Testis (tissue), 3 donors: ENCODE results near the gene SLC29A1. TPM values are rescaled to one million over a fixed set of nuclear protein-coding genes. Genes with fewer than 3 reads are reported as not detected.
A peak's percentile ranks its signal among the peaks of the same experiment; 100 is the strongest.

Experiments used
- DNase-seq: peaks from one replicate; pipeline ENCODE4 v3.0.0-alpha.2; 2019
- H3K27ac ChIP-seq, 2 donors: fragments of 200-600 bp; sonication (generic); one replicate each; pipeline ENCODE4 v1.5.1; 2019
- H3K27me3 ChIP-seq: fragments of 200-600 bp; sonication (generic); one replicate; pipeline ENCODE4 v1.5.1; 2019
- H3K36me3 ChIP-seq: fragments of 200-600 bp; sonication (generic); one replicate; pipeline ENCODE4 v1.5.1; 2017; ENCODE audit warnings: low read depth; ENCODE audit errors: missing control alignments
- H3K4me1 ChIP-seq: fragments of 200-600 bp; sonication (generic); one replicate; pipeline ENCODE4 v1.5.1; 2019
- H3K4me3 ChIP-seq, 2 donors: fragments of 200-600 bp; sonication (generic); one replicate each; pipeline ENCODE4 v1.5.1; 2017 to 2019
- H3K9me3 ChIP-seq: fragments of 200-600 bp; sonication (generic); one replicate; pipeline ENCODE4 v1.5.1; 2017
- POLR2A ChIP-seq: fragments of 450-650 bp; IDR thresholded peaks from one replicate; pipeline ENCODE4 v1.6.1; 2017; ENCODE audit warnings: antibody characterized with exemption, mild to moderate bottlenecking, moderate library complexity
- WGBS, 2 donors: methylation state at CpG; one replicate each; pipeline ENCODE4 v1.1.5; 2018; 5-methylcytosine and 5-hydroxymethylcytosine counted together
- intact Hi-C: fragments of 100-400 bp; cut with DNase I; formaldehyde crosslinking; loops from one replicate; pipeline ENCODE4 v1.15.1; 2023; ENCODE audit warnings: low total_unique reads
- polyA plus RNA-seq: library from polyadenylated mRNA; stranded (reverse); fragments of 350-450 nt; fragmentation: Illumina TruSeq; extraction: RNeasy Lipid Tissue Mini Kit (QIAGEN cat#74804); gene quantifications from one replicate; pipeline ENCODE4 v1.2.3, GENCODE V29; 2014; ENCODE audit warnings: low read depth, low replicate concordance; ENCODE audit not compliant: insufficient read depth
- total RNA-seq, 2 donors: library from RNA; depleted of rRNA; stranded (reverse); fragments of >200 nt; gene quantifications; one replicate each; pipeline ENCODE4 v1.2.3, GENCODE V29; 2016
- TF ChIP-seq, protein P1 (sequence below), 3 experiments: fragments of 450-650 bp in 2 of 3; fragments of 200-600 bp in 1 of 3; sonication (generic) in 1 of 3; IDR thresholded peaks; one replicate each; pipeline ENCODE4 v1.5.1; 2016 to 2019; ENCODE audit warnings: antibody characterized with exemption in 3 of 3, mild to moderate bottlenecking in 2 of 3, moderate library complexity in 1 of 3

The SLC29A1 gene
- total and polyA plus RNA-seq, 3 donors from 2014 or later = 41.2 to 70.0 (median 51.3) TPM

DNA sequence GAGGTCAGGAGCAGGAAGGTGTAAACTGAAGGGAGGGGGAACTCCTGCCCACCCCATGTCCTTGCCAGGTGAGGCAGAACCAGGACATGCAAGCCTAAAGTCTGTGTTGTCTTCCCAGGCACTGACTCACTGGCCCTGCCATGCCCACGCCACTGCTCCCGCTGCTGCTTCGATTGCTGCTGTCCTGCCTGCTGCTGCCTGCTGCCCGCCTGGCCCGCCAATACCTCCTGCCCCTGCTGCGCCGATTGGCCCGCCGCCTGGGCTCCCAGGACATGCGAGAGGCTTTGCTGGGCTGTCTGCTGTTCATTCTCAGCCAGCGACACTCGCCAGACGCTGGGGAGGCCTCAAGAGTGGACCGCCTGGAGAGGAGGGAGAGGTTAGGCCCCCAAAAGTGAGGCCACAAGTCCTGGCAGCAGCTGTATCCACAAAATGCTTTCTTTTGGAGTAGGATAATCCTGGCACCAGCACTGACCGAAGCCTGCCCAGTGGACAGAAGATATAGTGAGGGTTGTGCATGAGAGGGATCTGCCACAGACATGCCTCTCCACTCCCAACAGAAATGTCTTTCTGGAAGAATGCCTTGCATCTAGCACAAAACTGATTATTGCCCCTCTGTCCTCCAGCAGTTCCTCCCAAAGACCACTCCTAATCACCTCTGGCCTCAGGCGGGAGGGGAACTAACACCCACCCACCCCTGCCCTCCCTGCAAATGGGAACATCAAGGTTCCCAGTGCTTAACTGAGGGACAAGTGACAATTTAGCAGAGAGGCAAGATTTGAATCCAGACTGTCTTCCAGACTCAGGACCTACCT is 5.9 kb upstream of the SLC29A1 start:
- no peak for DNase-seq

DNA sequence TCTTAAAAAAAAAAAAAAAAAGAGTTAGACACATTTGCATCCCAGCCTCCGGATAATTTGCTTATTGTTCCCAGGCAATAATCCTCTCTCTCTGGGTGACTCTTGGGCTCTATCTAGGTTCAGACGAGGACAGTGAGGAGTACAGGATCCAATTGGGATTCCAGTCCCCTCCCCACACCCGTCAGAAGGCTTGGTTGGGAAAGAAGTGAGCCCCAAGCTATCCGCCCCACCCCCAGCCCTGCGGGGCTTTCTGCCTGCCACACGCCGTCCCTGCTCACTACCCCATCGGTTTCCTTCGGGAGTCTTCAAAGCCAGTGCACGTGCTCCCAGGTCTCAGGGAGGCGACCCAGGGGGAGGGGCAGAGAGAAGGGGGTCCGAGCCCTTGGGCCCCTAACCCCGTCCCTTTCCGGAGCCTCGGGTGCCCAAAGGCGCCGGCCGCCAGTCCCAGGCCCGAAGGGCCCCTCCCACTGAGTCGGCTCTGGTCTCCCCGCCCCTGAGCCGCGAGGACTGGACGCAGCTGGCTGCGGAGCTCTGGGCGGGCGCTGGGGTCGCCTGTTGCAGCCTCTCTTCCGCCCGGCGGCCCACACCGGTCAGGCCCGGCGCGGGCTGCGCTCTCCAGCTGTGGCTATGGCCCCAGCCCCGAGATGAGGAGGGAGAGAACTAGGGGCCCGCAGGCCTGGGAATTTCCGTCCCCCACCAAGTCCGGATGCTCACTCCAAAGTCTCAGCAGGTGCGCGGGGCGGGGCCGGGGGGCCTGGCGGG is 4.2 kb upstream of the SLC29A1 start:
- H3K4me1 ChIP-seq = peaks cover 54% of the 10 kb centered on the region
- peak overlapping the region; percentile 36 to 63 for H3K4me3 ChIP-seq
- H3K36me3 ChIP-seq = no peaks in the 10 kb centered on the region
- WGBS, 2 donors = 0 to 3% methylated on average over 3 to 29 of the region's 45 CpGs
- peak; percentile 82 for DNase-seq
- TF ChIP-seq POLR2A = no peak
- TF ChIP-seq, protein P1, sequence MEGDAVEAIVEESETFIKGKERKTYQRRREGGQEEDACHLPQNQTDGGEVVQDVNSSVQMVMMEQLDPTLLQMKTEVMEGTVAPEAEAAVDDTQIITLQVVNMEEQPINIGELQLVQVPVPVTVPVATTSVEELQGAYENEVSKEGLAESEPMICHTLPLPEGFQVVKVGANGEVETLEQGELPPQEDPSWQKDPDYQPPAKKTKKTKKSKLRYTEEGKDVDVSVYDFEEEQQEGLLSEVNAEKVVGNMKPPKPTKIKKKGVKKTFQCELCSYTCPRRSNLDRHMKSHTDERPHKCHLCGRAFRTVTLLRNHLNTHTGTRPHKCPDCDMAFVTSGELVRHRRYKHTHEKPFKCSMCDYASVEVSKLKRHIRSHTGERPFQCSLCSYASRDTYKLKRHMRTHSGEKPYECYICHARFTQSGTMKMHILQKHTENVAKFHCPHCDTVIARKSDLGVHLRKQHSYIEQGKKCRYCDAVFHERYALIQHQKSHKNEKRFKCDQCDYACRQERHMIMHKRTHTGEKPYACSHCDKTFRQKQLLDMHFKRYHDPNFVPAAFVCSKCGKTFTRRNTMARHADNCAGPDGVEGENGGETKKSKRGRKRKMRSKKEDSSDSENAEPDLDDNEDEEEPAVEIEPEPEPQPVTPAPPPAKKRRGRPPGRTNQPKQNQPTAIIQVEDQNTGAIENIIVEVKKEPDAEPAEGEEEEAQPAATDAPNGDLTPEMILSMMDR (IDR thresholded peaks at IDR 0.05) = no peak
- intact Hi-C loops = no loop called here
- peak overlapping the region; percentile 65 to 92 for H3K27ac ChIP-seq
- H3K27me3 ChIP-seq = no peaks in the 10 kb centered on the region
- no peaks in the 10 kb centered on the region for H3K9me3 ChIP-seq

More for the DNA sequence above, 5.9 kb upstream of the SLC29A1 start:
- 53 to 74% methylated on average over 16 of the region's 16 CpGs for WGBS, 2 donors
- H3K4me1 ChIP-seq = peaks cover 44% of the 10 kb centered on the region
- peak overlapping the region; percentile 61 to 92 for H3K27ac ChIP-seq
- intact Hi-C loops = no loop called here
- H3K36me3 ChIP-seq = no peaks in the 10 kb centered on the region
- no peak overlapping the region for H3K4me3 ChIP-seq
- no peaks in the 10 kb centered on the region for H3K9me3 ChIP-seq
- no peak for TF ChIP-seq POLR2A
- TF ChIP-seq, protein P1 (IDR thresholded peaks at IDR 0.05) = no peak
- H3K27me3 ChIP-seq = no peaks in the 10 kb centered on the region

DNA sequence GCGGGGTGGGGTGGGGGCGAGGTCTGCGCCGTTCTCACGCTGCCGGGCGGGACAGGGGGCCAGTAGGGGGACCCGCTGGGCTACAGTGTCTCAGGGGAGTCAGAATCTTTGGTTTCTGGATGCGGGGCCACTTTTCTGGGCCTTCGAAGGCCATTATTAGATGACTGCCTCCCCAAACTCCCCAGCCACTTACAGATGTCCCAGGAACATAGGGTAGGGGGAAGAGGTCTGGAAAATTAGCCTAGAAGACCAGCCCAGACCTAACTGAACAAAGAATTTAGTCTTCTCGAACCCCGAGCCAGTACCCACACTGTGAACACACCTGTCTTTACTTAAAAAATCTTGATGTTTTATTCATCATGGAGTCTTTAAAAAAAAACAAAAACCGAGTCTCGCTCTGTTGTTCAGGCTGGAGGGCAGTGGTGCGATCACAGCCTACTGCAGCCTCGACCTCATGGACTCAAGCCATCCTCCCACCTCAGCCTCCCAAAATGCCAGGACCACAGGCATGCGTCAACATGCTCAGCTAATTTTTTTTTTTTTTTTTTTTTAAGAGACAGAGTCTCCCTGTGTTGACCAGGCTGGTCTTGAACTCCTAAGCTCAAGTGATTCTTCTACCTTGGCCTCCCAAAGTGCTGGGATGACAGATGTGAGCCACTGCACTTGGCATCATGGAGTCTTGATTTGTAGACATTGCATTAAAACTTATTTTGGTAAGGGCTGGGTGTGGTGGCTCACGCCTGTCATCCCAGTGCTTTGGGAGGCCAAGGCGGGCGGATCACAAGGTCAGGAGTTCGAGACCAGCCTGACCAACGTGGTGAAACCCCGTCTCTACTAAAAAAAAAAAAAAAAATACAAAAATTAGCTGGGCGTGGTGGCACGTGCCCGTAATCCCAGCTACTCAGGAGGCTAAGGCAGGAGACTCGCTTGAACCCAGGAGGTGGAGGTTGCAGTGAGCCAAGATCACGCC is 3.3 kb upstream of the SLC29A1 start:
- peak overlapping the region; percentile 36 to 63 for H3K4me3 ChIP-seq
- no peaks in the 10 kb centered on the region for H3K36me3 ChIP-seq
- DNase-seq = no peak
- H3K9me3 ChIP-seq = no peaks in the 10 kb centered on the region
- peaks cover 63% of the 10 kb centered on the region for H3K4me1 ChIP-seq
- peak overlapping the region; percentile 65 to 92 for H3K27ac ChIP-seq
- intact Hi-C loops = no loop called here
- no peaks in the 10 kb centered on the region for H3K27me3 ChIP-seq
- TF ChIP-seq, protein P1 (IDR thresholded peaks at IDR 0.05) = no peak
- no peak for TF ChIP-seq POLR2A
- WGBS, 2 donors = 51 to 64% methylated on average over 20 to 28 of the region's 28 CpGs

DNA sequence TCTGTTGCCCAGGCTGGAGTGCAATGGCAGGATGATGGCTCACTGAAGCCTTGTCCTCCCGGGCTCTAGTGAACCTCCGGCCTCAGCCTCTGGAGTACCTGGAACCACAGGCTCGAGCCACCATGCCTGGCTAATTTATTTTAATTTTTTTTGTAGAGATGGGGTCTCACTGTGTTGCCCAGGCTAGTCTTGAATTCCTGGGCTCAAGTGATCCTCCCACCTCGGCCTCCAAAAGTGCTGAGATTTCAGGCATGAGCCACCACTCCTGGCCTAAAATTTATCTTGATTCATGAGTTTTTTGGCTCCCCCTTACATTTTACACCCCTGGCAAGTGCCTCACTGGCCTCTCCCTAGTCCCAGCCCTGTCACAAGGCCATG is 2.5 kb upstream of the SLC29A1 start:
- DNase-seq = no peak
- peaks cover 68% of the 10 kb centered on the region for H3K4me1 ChIP-seq
- WGBS, 2 donors = 79 to 83% methylated on average over 4 of the region's 4 CpGs
- TF ChIP-seq, protein P1 (IDR thresholded peaks at IDR 0.05) = no peak
- no peak for TF ChIP-seq POLR2A
- no peak overlapping the region for H3K4me3 ChIP-seq
- H3K9me3 ChIP-seq = no peaks in the 10 kb centered on the region
- H3K27me3 ChIP-seq = no peaks in the 10 kb centered on the region
- H3K36me3 ChIP-seq = no peaks in the 10 kb centered on the region
- peak overlapping the region; percentile 49 to 82 for H3K27ac ChIP-seq
- intact Hi-C loops = no loop called here
